Neutrophil (primary cell): ENCODE data around the gene TOR3A.

Source experiments
- H3K27ac ChIP-seq: fragments of 200-600 bp; sonication (generic); 2 replicates; pipeline ENCODE4 v1.5.1; 2016; ENCODE audit warnings: mild to moderate bottlenecking, moderate library complexity
- H3K27me3 ChIP-seq: fragments of 200-600 bp; sonication (generic); 2 replicates; pipeline ENCODE4 v1.6.0; 2016; ENCODE audit warnings: mild to moderate bottlenecking
- H3K36me3 ChIP-seq: fragments of 200-600 bp; sonication (generic); 2 replicates; pipeline ENCODE4 v1.5.1; 2017
- H3K4me1 ChIP-seq, 2 experiments: fragments of 200-600 bp in 1 of 2; sonication (generic) in 1 of 2; 1 replicate in 1 of 2; 2 replicates in 1 of 2; pipeline versions ENCODE4 v1.5.1 to v1.6.1; 2013 to 2016; ENCODE audit warnings: low read depth in 1 of 2, low read length in 1 of 2, mild to moderate bottlenecking in 1 of 2, moderate library complexity in 1 of 2; ENCODE audit not compliant: control insufficient read depth in 1 of 2, insufficient read depth in 1 of 2
- H3K4me3 ChIP-seq, 2 experiments: fragments of 200-600 bp in 1 of 2; sonication (generic) in 1 of 2; 1 replicate in 1 of 2; 2 replicates in 1 of 2; pipeline ENCODE4 v1.5.1; 2013 to 2016; ENCODE audit warnings: low read depth in 1 of 2, low read length in 1 of 2, mild to moderate bottlenecking in 1 of 2, moderate library complexity in 1 of 2
- H3K9me3 ChIP-seq: fragments of 200-600 bp; sonication (generic); 2 replicates; pipeline ENCODE4 v1.5.1; 2016
- TF ChIP-seq, protein P1 (sequence below): fragments of 200-600 bp; sonication (generic); IDR thresholded peaks from 2 replicates; pipeline ENCODE4 v1.5.1; 2016; ENCODE audit warnings: antibody characterized with exemption

The TOR3A gene

DNA sequence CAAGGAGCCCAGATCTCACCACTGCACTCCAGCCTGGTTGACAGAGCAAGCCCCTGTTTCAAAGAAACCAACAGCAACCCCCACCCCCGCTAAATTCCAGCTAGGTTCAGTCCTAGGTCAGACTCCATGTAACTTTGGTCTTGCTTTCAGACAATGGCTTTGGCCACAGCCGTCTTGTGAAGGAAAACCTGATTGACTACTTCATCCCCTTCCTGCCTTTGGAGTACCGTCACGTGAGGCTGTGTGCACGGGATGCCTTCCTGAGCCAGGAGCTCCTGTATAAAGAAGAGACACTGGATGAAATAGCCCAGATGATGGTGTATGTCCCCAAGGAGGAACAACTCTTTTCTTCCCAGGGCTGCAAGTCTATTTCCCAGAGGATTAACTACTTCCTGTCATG is 12.9 kb downstream of the TOR3A start:
- TF ChIP-seq, protein P1, sequence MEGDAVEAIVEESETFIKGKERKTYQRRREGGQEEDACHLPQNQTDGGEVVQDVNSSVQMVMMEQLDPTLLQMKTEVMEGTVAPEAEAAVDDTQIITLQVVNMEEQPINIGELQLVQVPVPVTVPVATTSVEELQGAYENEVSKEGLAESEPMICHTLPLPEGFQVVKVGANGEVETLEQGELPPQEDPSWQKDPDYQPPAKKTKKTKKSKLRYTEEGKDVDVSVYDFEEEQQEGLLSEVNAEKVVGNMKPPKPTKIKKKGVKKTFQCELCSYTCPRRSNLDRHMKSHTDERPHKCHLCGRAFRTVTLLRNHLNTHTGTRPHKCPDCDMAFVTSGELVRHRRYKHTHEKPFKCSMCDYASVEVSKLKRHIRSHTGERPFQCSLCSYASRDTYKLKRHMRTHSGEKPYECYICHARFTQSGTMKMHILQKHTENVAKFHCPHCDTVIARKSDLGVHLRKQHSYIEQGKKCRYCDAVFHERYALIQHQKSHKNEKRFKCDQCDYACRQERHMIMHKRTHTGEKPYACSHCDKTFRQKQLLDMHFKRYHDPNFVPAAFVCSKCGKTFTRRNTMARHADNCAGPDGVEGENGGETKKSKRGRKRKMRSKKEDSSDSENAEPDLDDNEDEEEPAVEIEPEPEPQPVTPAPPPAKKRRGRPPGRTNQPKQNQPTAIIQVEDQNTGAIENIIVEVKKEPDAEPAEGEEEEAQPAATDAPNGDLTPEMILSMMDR: no peak
- Histone ChIP-seq H3K27ac (no peak overlapping the region), H3K36me3 (peaks cover 60% of the 10 kb centered on the region), H3K4me3 (no peak overlapping the region), H3K9me3 (no peaks in the 10 kb centered on the region), H3K4me1 (peaks cover 4% of the 10 kb centered on the region in 2 experiments), H3K27me3 (no peaks in the 10 kb centered on the region)

DNA sequence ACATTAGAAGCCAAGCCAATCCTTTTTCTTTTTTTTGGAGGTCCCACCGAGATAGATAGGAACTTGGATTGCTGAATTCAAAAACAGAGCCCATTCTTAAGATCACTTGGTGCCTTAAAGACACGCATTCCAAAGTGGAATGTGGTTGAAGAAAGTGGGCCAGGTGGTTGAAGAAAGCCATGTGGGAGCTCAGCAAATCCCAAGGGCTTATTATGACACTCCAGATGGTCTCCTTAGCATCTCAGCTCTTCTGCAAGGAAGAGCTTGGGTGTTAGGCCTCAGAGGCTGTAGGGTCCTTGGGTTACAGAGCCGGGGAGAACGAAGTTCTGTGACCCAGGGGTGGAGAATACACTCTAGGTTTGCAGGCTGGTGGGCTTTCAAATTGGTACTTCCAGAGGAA is 13.5 kb downstream of the TOR3A start:
- TF ChIP-seq, protein P1: no peak
- peaks cover 54% of the 10 kb centered on the region for H3K36me3 ChIP-seq
- H3K4me1 ChIP-seq: peaks cover 4% of the 10 kb centered on the region in 2 experiments
- H3K4me3 ChIP-seq: no peak overlapping the region
- no peak overlapping the region for H3K27ac ChIP-seq
- no peaks in the 10 kb centered on the region for H3K27me3 ChIP-seq
- no peaks in the 10 kb centered on the region for H3K9me3 ChIP-seq

DNA sequence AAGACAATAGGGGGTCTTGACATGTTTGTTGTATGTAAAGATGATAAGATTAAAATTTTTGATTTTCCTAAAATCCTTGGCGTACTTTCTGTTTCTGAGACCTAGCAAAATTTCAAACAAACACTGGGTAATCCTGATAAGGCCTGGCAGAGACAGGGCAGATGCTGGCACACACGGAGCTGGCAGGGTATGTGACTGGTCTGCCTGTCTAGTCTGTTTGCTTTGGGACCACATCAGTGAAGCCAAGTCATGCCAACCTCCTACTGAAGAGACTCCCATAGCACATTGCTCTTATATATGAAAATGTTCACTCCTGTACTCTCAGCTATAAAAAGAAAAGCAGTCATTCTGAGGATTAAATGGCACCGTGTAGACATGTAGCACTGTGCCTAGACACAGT is 14.1 kb downstream of the TOR3A start:
- Histone ChIP-seq H3K36me3 (peaks cover 51% of the 10 kb centered on the region), H3K4me3 (no peak overlapping the region), H3K27me3 (no peaks in the 10 kb centered on the region), H3K9me3 (no peaks in the 10 kb centered on the region), H3K27ac (no peak overlapping the region), H3K4me1 (peaks cover 4% of the 10 kb centered on the region in 2 experiments)
- TF ChIP-seq, protein P1: no peak

DNA sequence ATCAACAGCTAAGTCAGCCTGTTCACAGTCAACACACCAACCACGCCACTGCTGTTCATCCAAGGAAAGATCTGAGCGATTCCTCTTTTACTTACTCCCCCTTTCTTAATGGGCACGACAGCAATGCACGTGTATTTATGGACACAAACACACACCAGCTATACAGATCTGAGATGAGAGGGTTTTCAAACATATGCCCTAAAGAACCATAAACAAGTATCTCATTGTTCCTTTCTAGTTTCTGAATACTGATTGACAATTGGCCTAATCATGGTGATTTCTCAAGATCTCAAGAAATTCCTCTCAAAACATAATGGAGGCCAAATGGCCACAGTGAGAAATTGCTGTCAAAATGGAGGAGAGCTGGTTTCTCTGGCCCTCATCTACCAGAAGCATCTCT is 18.0 kb downstream of the TOR3A start:
- H3K4me3 ChIP-seq: no peak overlapping the region
- no peak overlapping the region for H3K27ac ChIP-seq
- peaks cover 24% of the 10 kb centered on the region for H3K36me3 ChIP-seq
- H3K4me1 ChIP-seq: no peaks in the 10 kb centered on the region
- H3K9me3 ChIP-seq: no peaks in the 10 kb centered on the region
- TF ChIP-seq, protein P1: no peak
- no peaks in the 10 kb centered on the region for H3K27me3 ChIP-seq

DNA sequence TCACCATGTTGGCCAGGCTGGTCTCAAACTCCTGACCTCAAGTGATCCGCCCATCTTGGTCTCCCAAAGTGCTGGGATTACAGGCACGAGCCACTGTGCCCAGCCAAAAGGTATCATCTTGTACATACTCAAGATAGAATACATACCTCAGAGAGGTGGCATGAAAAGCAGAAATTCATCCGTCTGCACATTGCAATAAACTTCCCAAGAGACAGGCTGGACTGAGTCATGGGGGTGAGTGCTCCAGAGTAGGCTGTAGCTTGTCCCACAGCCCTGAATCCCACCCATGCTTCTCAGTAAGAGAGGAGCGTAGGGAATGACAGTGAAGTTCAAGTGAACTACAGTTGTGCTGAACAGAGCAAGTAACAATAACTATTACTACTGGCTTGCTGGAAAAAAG is 19.7 kb downstream of the TOR3A start:
- no peaks in the 10 kb centered on the region for H3K27me3 ChIP-seq
- peaks cover 9% of the 10 kb centered on the region for H3K36me3 ChIP-seq
- TF ChIP-seq, protein P1: no peak
- no peak overlapping the region for H3K27ac ChIP-seq
- H3K4me1 ChIP-seq: no peaks in the 10 kb centered on the region
- no peak overlapping the region for H3K4me3 ChIP-seq
- no peaks in the 10 kb centered on the region for H3K9me3 ChIP-seq

DNA sequence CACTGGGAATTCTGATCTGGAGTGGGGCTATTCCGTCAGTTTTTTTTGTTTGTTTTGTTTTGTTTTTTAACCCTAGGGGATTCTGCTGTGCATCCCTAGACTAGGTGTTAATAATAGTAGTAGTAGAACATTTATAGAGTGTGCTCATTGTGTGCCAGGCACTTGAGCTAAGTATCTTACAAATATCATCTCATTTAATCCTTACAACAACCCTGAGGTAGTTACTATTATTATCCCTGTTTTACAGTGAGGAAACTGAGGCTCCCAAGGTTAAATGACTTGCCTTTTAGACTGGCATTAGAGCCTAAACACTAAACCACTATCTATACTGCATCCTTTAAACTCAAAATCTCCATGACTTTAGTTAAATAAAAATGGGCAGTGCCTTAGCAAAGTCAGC is 22.1 kb downstream of the TOR3A start:
- no peaks in the 10 kb centered on the region for H3K27me3 ChIP-seq
- TF ChIP-seq, protein P1: no peak
- peaks cover 16% of the 10 kb centered on the region for H3K36me3 ChIP-seq
- H3K9me3 ChIP-seq: no peaks in the 10 kb centered on the region
- no peak overlapping the region for H3K4me3 ChIP-seq
- no peaks in the 10 kb centered on the region for H3K4me1 ChIP-seq
- no peak overlapping the region for H3K27ac ChIP-seq
